Measurements from ENCODE around the gene RIMS1.

Gene RIMS1

GRCh38 chr6:72130327-72130726, 244.0 kb downstream of the RIMS1 start:
- no peak for DNase-seq

GRCh38 chr6:72132427-72132826, 246.1 kb downstream of the RIMS1 start:
- no peak for DNase-seq

- DNase-seq = no peak
Observed at GRCh38 chr6:72132851-72133250, 246.5 kb downstream of the RIMS1 start.

GRCh38 chr6:72133324-72133723, 247.0 kb downstream of the RIMS1 start:
- DNase-seq = no peak

GRCh38 chr6:72140795-72141194, 254.4 kb downstream of the RIMS1 start:
- DNase-seq = no peak

- DNase-seq = no peak
Observed at GRCh38 chr6:72149715-72150114, 263.4 kb downstream of the RIMS1 start.

GRCh38 chr6:72151742-72152141, 265.4 kb downstream of the RIMS1 start:
- DNase-seq = no peak

- no peak for DNase-seq
Observed at GRCh38 chr6:72175916-72176315, 289.6 kb downstream of the RIMS1 start.

- peak; percentile 5 for DNase-seq
Observed at GRCh38 chr6:72182337-72183246, 296.2 kb downstream of the RIMS1 start.

GRCh38 chr6:72203983-72204382, 317.6 kb downstream of the RIMS1 start:
- no peak for DNase-seq

- DNase-seq = no peak
Observed at GRCh38 chr6:72205500-72205899, 319.1 kb downstream of the RIMS1 start.

- no peak for DNase-seq
Observed at GRCh38 chr6:72206606-72207005, 320.3 kb downstream of the RIMS1 start.

- no peak for DNase-seq
Observed at GRCh38 chr6:72212686-72213085, 326.3 kb downstream of the RIMS1 start.

GRCh38 chr6:72213654-72214053, 327.3 kb downstream of the RIMS1 start:
- DNase-seq = no peak

GRCh38 chr6:72216222-72217068, 330.1 kb downstream of the RIMS1 start:
- DNase-seq = no peak

- no peak for DNase-seq
Observed at GRCh38 chr6:72217626-72218025, 331.3 kb downstream of the RIMS1 start.

- DNase-seq = no peak
Observed at GRCh38 chr6:72218125-72218524, 331.8 kb downstream of the RIMS1 start.

- no peak for DNase-seq
Observed at GRCh38 chr6:72219536-72219935, 333.2 kb downstream of the RIMS1 start.

- no peak for DNase-seq
Observed at GRCh38 chr6:72238021-72238420, 351.7 kb downstream of the RIMS1 start.

GRCh38 chr6:72238900-72239299, 352.6 kb downstream of the RIMS1 start:
- no peak for DNase-seq

- DNase-seq = no peak
Observed at GRCh38 chr6:72245565-72245964, 359.2 kb downstream of the RIMS1 start.

- DNase-seq = no peak
Observed at GRCh38 chr6:72246926-72247325, 360.6 kb downstream of the RIMS1 start.

GRCh38 chr6:72248621-72249020, 362.3 kb downstream of the RIMS1 start:
- DNase-seq = no peak

GRCh38 chr6:72250664-72251063, 364.3 kb downstream of the RIMS1 start:
- DNase-seq = no peak
